A549 (cell line): ENCODE results near the gene ATP2A3. TPM values are rescaled to one million over a fixed set of nuclear protein-coding genes. Genes with fewer than 3 reads are reported as not detected.

Source experiments
- ATAC-seq, 2 experiments: fragments of 200-7000 bp in 1 of 2; fragments of >200 bp in 1 of 2; cut with Nextera tagmentation in 1 of 2; cut with Tn5 transposase in 1 of 2; 3 replicates each; pipeline versions ENCODE4 v1.8.0 to v1.9.1; 2018 to 2020; ENCODE audit warnings: mild to moderate bottlenecking in 1 of 2, moderate library complexity in 1 of 2
- CTCF ChIA-PET: fragments of 300-600 bp; sonication (Branson Sonifier 250); formaldehyde crosslinking; extraction: SDS; loops from one replicate; lab custom pipeline; 2021; ENCODE audit warnings: antibody characterized with exemption, inconsistent platforms; lab: Yijun Ruan, JAX
- POLR2A ChIA-PET: fragments of 350-600 bp; formaldehyde crosslinking; extraction: SDS; loops from one replicate; lab custom pipeline; 2021; ENCODE audit warnings: antibody characterized with exemption, inconsistent platforms; lab: Yijun Ruan, JAX
- DNase-seq, 2 experiments: peaks; one replicate each; pipeline versions ENCODE4 v3.0.0 to v3.0.0-alpha.2; 2011 to 2016; ENCODE audit warnings: low read depth in 1 of 2, low spot score in 1 of 2
- FAIRE-seq: peaks from 2 replicates; lab custom pipeline; 2011; peaks lifted over from hg19 to GRCh38; lab: Jason Lieb, UNC
- H3K27ac ChIP-seq, 2 experiments: fragments of >200 bp; sonication (Bioruptor Twin); formaldehyde crosslinking; 3 replicates each; pipeline ENCODE4 v1.5.1; 2016 to 2017
- H3K4me1 ChIP-seq: fragments of >200 bp; sonication (Bioruptor Twin); formaldehyde crosslinking; 3 replicates; pipeline ENCODE4 v1.6.1; 2016
- H3K4me2 ChIP-seq: fragments of >200 bp; sonication (Bioruptor Twin); formaldehyde crosslinking; 3 replicates; pipeline ENCODE4 v1.6.1; 2016
- H3K4me3 ChIP-seq: fragments of >200 bp; sonication (Bioruptor Twin); formaldehyde crosslinking; 3 replicates; pipeline ENCODE4 v1.5.1; 2016
- H3K9me3 ChIP-seq: fragments of >200 bp; sonication (Bioruptor Twin); formaldehyde crosslinking; 3 replicates; pipeline ENCODE4 v1.6.1; 2016
- BHLHE40 ChIP-seq: IDR thresholded peaks from 2 replicates; pipeline ENCODE4 v1.6.1; 2012; ENCODE audit warnings: low read depth, low read length, inconsistent platforms
- CBX8 ChIP-seq: fragments of 200-600 bp; sonication (generic); IDR thresholded peaks from 2 replicates; pipeline ENCODE4 v1.6.1; 2016
- E2F6 ChIP-seq: IDR thresholded peaks from 2 replicates; pipeline ENCODE4 v1.6.1; 2012; ENCODE audit warnings: low read depth, borderline replicate concordance
- EP300 ChIP-seq, 2 experiments: fragments of >200 bp; sonication (Bioruptor Twin); formaldehyde crosslinking; IDR thresholded peaks; 2 replicates in 1 of 2; 3 replicates in 1 of 2; pipeline ENCODE4 v1.6.1; 2016 to 2017
- FOSB ChIP-seq: fragments of 250-450 bp; sonication (Bioruptor Pico); IDR thresholded peaks from 2 replicates; pipeline ENCODE4 v1.5.0; 2020; ENCODE audit warnings: mild to moderate bottlenecking, moderate library complexity
- FOSL2 ChIP-seq, 2 experiments: fragments of 450-650 bp in 1 of 2; fragments of >200 bp in 1 of 2; sonication (Bioruptor Twin) in 1 of 2; formaldehyde crosslinking; IDR thresholded peaks; 2 replicates each; pipeline versions ENCODE4 v1.5.0 to v1.6.1; 2016 to 2020; ENCODE audit warnings: mild to moderate bottlenecking in 1 of 2, moderate library complexity in 1 of 2
- FOXS1 ChIP-seq: fragments of 250-450 bp; sonication (Bioruptor Pico); IDR thresholded peaks from 2 replicates; pipeline ENCODE4 v1.5.0; 2020; ENCODE audit warnings: mild to moderate bottlenecking, moderate library complexity
- GATA3 ChIP-seq: IDR thresholded peaks from 2 replicates; pipeline ENCODE4 v1.6.1; 2012; ENCODE audit warnings: borderline replicate concordance
- HEYL ChIP-seq: fragments of 250-450 bp; sonication (Bioruptor Pico); IDR thresholded peaks from 2 replicates; pipeline ENCODE4 v1.8.0; 2021; ENCODE audit warnings: mild to moderate bottlenecking, moderate library complexity
- HMGXB4 ChIP-seq: fragments of 250-450 bp; sonication (Bioruptor Pico); IDR thresholded peaks from 2 replicates; pipeline ENCODE4 v1.5.0; 2021; ENCODE audit warnings: mild to moderate bottlenecking, moderate library complexity, borderline replicate concordance
- HOXB13 ChIP-seq: fragments of 250-450 bp; sonication (Bioruptor Pico); IDR thresholded peaks from 2 replicates; pipeline ENCODE4 v1.5.0; 2020; ENCODE audit warnings: low read depth, mild to moderate bottlenecking, moderate library complexity
- HOXB5 ChIP-seq: fragments of 250-450 bp; sonication (Bioruptor Pico); IDR thresholded peaks from 2 replicates; pipeline ENCODE4 v1.5.0; 2020; ENCODE audit warnings: mild to moderate bottlenecking, moderate library complexity
- KDM5A ChIP-seq: fragments of 200-600 bp; sonication (generic); IDR thresholded peaks from 2 replicates; pipeline ENCODE4 v1.6.1; 2016; ENCODE audit warnings: antibody characterized with exemption, mild to moderate bottlenecking
- PHF8 ChIP-seq: fragments of 200-600 bp; sonication (generic); IDR thresholded peaks from 2 replicates; pipeline ENCODE4 v1.6.1; 2016; ENCODE audit warnings: low read depth, mild to moderate bottlenecking, antibody characterized with exemption, moderate library complexity, borderline replicate concordance
- RAD21 ChIP-seq, 2 experiments: fragments of >200 bp in 1 of 2; sonication (Bioruptor Twin) in 1 of 2; formaldehyde crosslinking in 1 of 2; IDR thresholded peaks in 1 of 2; conservative IDR thresholded peaks in 1 of 2; 2 replicates in 1 of 2; 3 replicates in 1 of 2; pipeline ENCODE4 v1.6.1; 2012 to 2018; ENCODE audit warnings: inconsistent platforms in 1 of 2
- RFX5 ChIP-seq: fragments of 450-650 bp; IDR thresholded peaks from 2 replicates; pipeline ENCODE4 v1.7.1; 2014; ENCODE audit warnings: antibody characterized with exemption, mild to moderate bottlenecking, moderate library complexity
- SMC3 ChIP-seq: fragments of >200 bp; sonication (Bioruptor Twin); formaldehyde crosslinking; IDR thresholded peaks from 3 replicates; pipeline ENCODE4 v1.6.1; 2018; ENCODE audit warnings: inconsistent platforms
- SREBF2 ChIP-seq: fragments of 450-650 bp; IDR thresholded peaks from 2 replicates; pipeline ENCODE4 v1.6.1; 2014; ENCODE audit warnings: mild to moderate bottlenecking, moderate library complexity
- TP53 ChIP-seq: fragments of 250-450 bp; sonication (Bioruptor Pico); IDR thresholded peaks from 2 replicates; pipeline ENCODE4 v1.5.0; 2021; ENCODE audit warnings: mild to moderate bottlenecking, moderate library complexity
- ZC3H11A ChIP-seq: fragments of 450-650 bp; IDR thresholded peaks from 2 replicates; pipeline ENCODE4 v1.6.1; 2014; ENCODE audit warnings: antibody characterized with exemption, mild to moderate bottlenecking
- ZFP36 ChIP-seq: fragments of 450-650 bp; IDR thresholded peaks from 2 replicates; pipeline ENCODE4 v1.6.1; 2014; ENCODE audit warnings: borderline replicate concordance; ENCODE audit not compliant: partially characterized antibody
- ZNF302 ChIP-seq: fragments of 250-450 bp; sonication (Bioruptor Pico); IDR thresholded peaks from 2 replicates; pipeline ENCODE4 v1.9.0; 2021; ENCODE audit warnings: inconsistent platforms, mild to moderate bottlenecking, moderate library complexity
- WGBS: methylation state at CpG from one replicate; pipeline ENCODE4 v1.1.6; 2017; ENCODE audit errors: missing lambda C conversion rate; 5-methylcytosine and 5-hydroxymethylcytosine counted together
- polyA plus RNA-seq, 4 experiments: library from polyadenylated mRNA; depleted of rRNA in 3 of 4; stranded (reverse); fragments of >200 nt; fragmentation: RNase III in 1 of 4; extraction: RNeasy Plus Mini Kit Qiagen cat#74134 plus additional on column Dnase treatment in 1 of 4; gene quantifications; 2 replicates in 3 of 4; 3 replicates in 1 of 4; pipeline ENCODE4 v1.2.3, GENCODE V29; 2011 to 2017
- TF ChIP-seq, protein P1 (sequence below): IDR thresholded peaks from 2 replicates; pipeline ENCODE4 v1.6.1; 2012
- TF ChIP-seq, protein P2 (sequence below): fragments of >200 bp; sonication (Bioruptor Twin); formaldehyde crosslinking; IDR thresholded peaks from 2 replicates; pipeline ENCODE4 v1.6.1; 2016
- TF ChIP-seq, protein P3 (sequence below): fragments of 250-450 bp; sonication (Bioruptor Pico); IDR thresholded peaks from 2 replicates; pipeline ENCODE4 v1.5.0; 2020; ENCODE audit warnings: low read depth, mild to moderate bottlenecking, moderate library complexity
- TF ChIP-seq, protein P4 (sequence below): fragments of >200 bp; sonication (Bioruptor Twin); formaldehyde crosslinking; IDR thresholded peaks from 3 replicates; pipeline ENCODE4 v1.5.1; 2016

Gene ATP2A3
- polyA plus RNA-seq, 2 of the 4 experiments (the other 2 are of a cell fraction) = 3.1 to 5.5 TPM

DNA sequence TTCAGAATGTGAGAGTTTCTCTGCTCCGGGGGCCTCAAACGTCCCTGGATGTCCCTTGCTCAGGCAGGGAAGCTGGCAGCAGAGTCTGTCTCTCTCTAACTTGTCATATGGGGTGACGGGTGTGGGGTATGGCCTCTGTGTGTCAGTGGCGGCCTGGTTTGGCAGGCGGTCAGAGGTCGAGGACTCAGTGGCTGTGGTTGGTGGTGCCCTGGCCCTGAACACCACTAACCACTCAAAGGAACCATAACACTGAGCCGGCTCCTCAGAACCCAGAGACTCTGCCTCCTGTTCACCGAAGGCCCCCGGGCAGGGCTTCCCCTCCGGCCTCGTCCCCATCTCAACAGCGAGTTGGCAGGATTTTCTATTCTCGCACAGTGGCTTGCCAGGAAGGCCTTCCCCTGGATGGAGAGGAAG lies 48.6 kb downstream of the ATP2A3 start:
- no peak for TF ChIP-seq HOXB5 (CRISPR knock-in tag)
- TF ChIP-seq, protein P1, sequence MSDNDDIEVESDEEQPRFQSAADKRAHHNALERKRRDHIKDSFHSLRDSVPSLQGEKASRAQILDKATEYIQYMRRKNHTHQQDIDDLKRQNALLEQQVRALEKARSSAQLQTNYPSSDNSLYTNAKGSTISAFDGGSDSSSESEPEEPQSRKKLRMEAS = no peak
- TF ChIP-seq HEYL (CRISPR knock-in tag) = no peak
- TF ChIP-seq EP300 (IDR thresholded peaks at IDR 0.05) = no peak
- TF ChIP-seq CBX8 = no peak
- no peak for TF ChIP-seq ZC3H11A
- TF ChIP-seq, protein P2, sequence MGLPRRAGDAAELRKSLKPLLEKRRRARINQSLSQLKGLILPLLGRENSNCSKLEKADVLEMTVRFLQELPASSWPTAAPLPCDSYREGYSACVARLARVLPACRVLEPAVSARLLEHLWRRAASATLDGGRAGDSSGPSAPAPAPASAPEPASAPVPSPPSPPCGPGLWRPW = no peak
- no peak for TF ChIP-seq TP53
- TF ChIP-seq FOSL2 (IDR thresholded peaks at IDR 0.05) = no peak
- TF ChIP-seq FOSL2 (CRISPR knock-in tag; IDR thresholded peaks at IDR 0.05) = no peak
- TF ChIP-seq FOSB (CRISPR knock-in tag) = no peak
- no peak for TF ChIP-seq PHF8
- no peak for TF ChIP-seq SREBF2
- no peak for TF ChIP-seq E2F6
- no peak for TF ChIP-seq HOXB13 (CRISPR knock-in tag)
- TF ChIP-seq RFX5 = no peak
- no peak for TF ChIP-seq ZFP36
- TF ChIP-seq ZNF302 (CRISPR knock-in tag) = no peak
- no peak for DNase-seq
- WGBS = 86% methylated on average over 13 of the region's 13 CpGs

GRCh38 chr17:3914312-3914670 lies 49.9 kb downstream of the ATP2A3 start:
- FAIRE-seq (no peak), DNase-seq (no peak), ATAC-seq (peak in 1 of 2 experiments; percentile 9; a peak in 3 of 6 replicates)
- H3K27ac ChIP-seq = peak overlapping the region in 1 of 2 experiments; percentile 59; a peak in 3 of 6 replicates
- ChIA-PET POLR2A (interaction anchor here (0.6 to 1.0 kb wide), 3 partner anchors 51 to 230 kb away, joined by 3 read pairs; no protein-coding TSS in a partner anchor), CTCF (interaction anchor here (0.8 to 13.0 kb wide), 81 partner anchors 11 to 900 kb away, joined by 3 to 256 read pairs (median 7); partner anchors contain the start of genes ATP2A3, CAMKK1, CYB5D2 and NCBP3)
- H3K4me3 ChIP-seq = no peak overlapping the region
- 85% methylated on average over 10 of the region's 10 CpGs for WGBS
- TF ChIP-seq FOXS1 (CRISPR knock-in tag) = no peak
- H3K9me3 ChIP-seq = no peaks in the 10 kb centered on the region
- H3K4me1 ChIP-seq = peaks cover 21% of the 10 kb centered on the region; the same call in 2 of the 3 replicates
- H3K4me2 ChIP-seq = no peak overlapping the region

More for the DNA sequence above, 48.6 kb downstream of the ATP2A3 start:
- no peak for ATAC-seq
- no peak for FAIRE-seq
- H3K27ac ChIP-seq = peak overlapping the region in 1 of 2 experiments; percentile 20; a peak in 1 of 6 replicates
- ChIA-PET CTCF (interaction anchor here (1.1 to 13.0 kb wide), 16 partner anchors 10 to 178 kb away, joined by 3 to 256 read pairs (median 37); partner anchors contain the start of genes ATP2A3, CAMKK1 and NCBP3), POLR2A (no interaction called here)
- peaks cover 21% of the 10 kb centered on the region; the same call in 2 of the 3 replicates for H3K4me1 ChIP-seq
- no peaks in the 10 kb centered on the region for H3K9me3 ChIP-seq
- no peak overlapping the region for H3K4me3 ChIP-seq
- no peak overlapping the region for H3K4me2 ChIP-seq

- no peak overlapping the region for H3K4me3 ChIP-seq
- 31% methylated on average over 12 of the region's 17 CpGs for WGBS
- peak; percentile 77 to 91 for DNase-seq
- H3K27ac ChIP-seq = peak overlapping the region in 1 of 2 experiments; percentile 65; a peak in 3 of 6 replicates
- H3K4me2 ChIP-seq = peak overlapping the region; percentile 38; the same call in 2 of the 3 replicates
- no peaks in the 10 kb centered on the region for H3K9me3 ChIP-seq
- H3K4me1 ChIP-seq = peaks cover 21% of the 10 kb centered on the region; the same call in 2 of the 3 replicates
- ATAC-seq = peak; percentile 73 to 92
- ChIA-PET POLR2A (interaction anchor here (0.6 to 1.0 kb wide), 3 partner anchors 51 to 230 kb away, joined by 3 read pairs; no protein-coding TSS in a partner anchor), CTCF (interaction anchor here (0.7 to 13.0 kb wide), 87 partner anchors 12 to 899 kb away, joined by 3 to 256 read pairs (median 6); partner anchors contain the start of genes ATP2A3, CAMKK1, CYB5D2 and NCBP3)
- peak; percentile 91 for FAIRE-seq
- TF ChIP-seq, protein P3, sequence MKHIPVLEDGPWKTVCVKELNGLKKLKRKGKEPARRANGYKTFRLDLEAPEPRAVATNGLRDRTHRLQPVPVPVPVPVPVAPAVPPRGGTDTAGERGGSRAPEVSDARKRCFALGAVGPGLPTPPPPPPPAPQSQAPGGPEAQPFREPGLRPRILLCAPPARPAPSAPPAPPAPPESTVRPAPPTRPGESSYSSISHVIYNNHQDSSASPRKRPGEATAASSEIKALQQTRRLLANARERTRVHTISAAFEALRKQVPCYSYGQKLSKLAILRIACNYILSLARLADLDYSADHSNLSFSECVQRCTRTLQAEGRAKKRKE (CRISPR knock-in tag) = no peak
- TF ChIP-seq SREBF2 (no peak), RAD21 (conservative IDR thresholded peaks at IDR 0.05 in 1 of 2, IDR thresholded peaks at IDR 0.05 in 1 of 2) (peak; percentile 88 to 91), BHLHE40 (no peak), SMC3 (peak; percentile 92), ZC3H11A (no peak), KDM5A (no peak), GATA3 (0 out of 2 replicates have a peak, but pooled peaks have one; percentile 15), HMGXB4 (CRISPR knock-in tag) (no peak)
- TF ChIP-seq, protein P4, sequence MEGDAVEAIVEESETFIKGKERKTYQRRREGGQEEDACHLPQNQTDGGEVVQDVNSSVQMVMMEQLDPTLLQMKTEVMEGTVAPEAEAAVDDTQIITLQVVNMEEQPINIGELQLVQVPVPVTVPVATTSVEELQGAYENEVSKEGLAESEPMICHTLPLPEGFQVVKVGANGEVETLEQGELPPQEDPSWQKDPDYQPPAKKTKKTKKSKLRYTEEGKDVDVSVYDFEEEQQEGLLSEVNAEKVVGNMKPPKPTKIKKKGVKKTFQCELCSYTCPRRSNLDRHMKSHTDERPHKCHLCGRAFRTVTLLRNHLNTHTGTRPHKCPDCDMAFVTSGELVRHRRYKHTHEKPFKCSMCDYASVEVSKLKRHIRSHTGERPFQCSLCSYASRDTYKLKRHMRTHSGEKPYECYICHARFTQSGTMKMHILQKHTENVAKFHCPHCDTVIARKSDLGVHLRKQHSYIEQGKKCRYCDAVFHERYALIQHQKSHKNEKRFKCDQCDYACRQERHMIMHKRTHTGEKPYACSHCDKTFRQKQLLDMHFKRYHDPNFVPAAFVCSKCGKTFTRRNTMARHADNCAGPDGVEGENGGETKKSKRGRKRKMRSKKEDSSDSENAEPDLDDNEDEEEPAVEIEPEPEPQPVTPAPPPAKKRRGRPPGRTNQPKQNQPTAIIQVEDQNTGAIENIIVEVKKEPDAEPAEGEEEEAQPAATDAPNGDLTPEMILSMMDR = peak; percentile 94
These were observed 50.5 kb downstream of the ATP2A3 start for GRCh38 chr17:3913531-3914311.
